Neural cell (in vitro differentiated cells): ENCODE data around the gene SOHLH1. TPM values are rescaled to one million over a fixed set of nuclear protein-coding genes. Genes with fewer than 3 reads are reported as not detected.

ENCODE experiments used
- H2AFZ ChIP-seq: fragments of 200-600, 300-800 bp; sonication (generic), shearing (Covaris generic); 2 replicates; pipeline ENCODE4 v1.6.0; 2014; ENCODE audit warnings: low read depth, mild to moderate bottlenecking, antibody characterized with exemption, low read length, moderate library complexity
- H3F3A ChIP-seq: fragments of 200-600 bp; shearing (Covaris generic); 2 replicates; pipeline ENCODE4 v1.6.1; 2016; ENCODE audit warnings: mild to moderate bottlenecking, moderate library complexity, mixed read lengths, antibody characterized with exemption, low read length; ENCODE audit not compliant: insufficient read depth, poor library complexity, severe bottlenecking
- H3K27ac ChIP-seq: fragments of 200-600, 300-800 bp; sonication (generic), shearing (Covaris generic); 2 replicates; pipeline ENCODE4 v1.5.1; 2014; ENCODE audit warnings: mild to moderate bottlenecking, low read length, moderate library complexity
- H3K27me3 ChIP-seq: fragments of 300-800, 200-600 bp; sonication (generic), shearing (Covaris generic); 2 replicates; pipeline ENCODE4 v1.6.0; 2014; ENCODE audit warnings: mild to moderate bottlenecking, low read depth, low read length, moderate library complexity; ENCODE audit not compliant: insufficient read depth
- H3K36me3 ChIP-seq: fragments of 300-800, 200-600 bp; sonication (generic), shearing (Covaris generic); 2 replicates; pipeline ENCODE4 v1.5.1; 2014; ENCODE audit warnings: mild to moderate bottlenecking, antibody characterized with exemption, low read length, moderate library complexity; ENCODE audit not compliant: insufficient read depth
- H3K4me2 ChIP-seq: fragments of 300-800, 200-600 bp; sonication (generic), shearing (Covaris generic); 2 replicates; pipeline ENCODE4 v1.6.0; 2014; ENCODE audit warnings: mild to moderate bottlenecking, low read length
- H3K4me3 ChIP-seq: fragments of 300-800, 200-600 bp; sonication (generic), shearing (Covaris generic); 2 replicates; pipeline ENCODE4 v1.5.1; 2014; ENCODE audit warnings: mild to moderate bottlenecking, low read length, moderate library complexity
- H3K79me2 ChIP-seq: fragments of 200-600 bp; shearing (Covaris generic); replicated peaks from 2 replicates; pipeline ENCODE4 v1.6.0; 2014; ENCODE audit warnings: mild to moderate bottlenecking, low read length, moderate library complexity; ENCODE audit not compliant: insufficient read depth
- H3K9ac ChIP-seq: fragments of 300-800, 200-600 bp; sonication (generic), shearing (Covaris generic); 2 replicates; pipeline ENCODE4 v1.6.1; 2016; ENCODE audit warnings: mild to moderate bottlenecking, low read length, mixed read lengths
- H3K9me2 ChIP-seq: fragments of 200-600 bp; shearing (Covaris generic); 2 replicates; pipeline ENCODE4 v1.6.1; 2016; ENCODE audit warnings: mild to moderate bottlenecking, low read length, mixed read lengths; ENCODE audit not compliant: insufficient read depth
- H3K9me3 ChIP-seq: fragments of 200-600, 300-800 bp; sonication (generic), shearing (Covaris generic); 2 replicates; pipeline ENCODE4 v1.6.1; 2016; ENCODE audit warnings: mild to moderate bottlenecking, mixed run types, low read length, moderate library complexity, mixed read lengths
- H4K20me1 ChIP-seq: fragments of 200-600 bp; shearing (Covaris generic); 2 replicates; pipeline ENCODE4 v1.6.1; 2016; ENCODE audit warnings: mild to moderate bottlenecking, mixed run types; ENCODE audit not compliant: insufficient read depth
- CTCF ChIP-seq: fragments of 450-650 bp; IDR thresholded peaks from 2 replicates; pipeline ENCODE4 v1.5.1; 2014; ENCODE audit warnings: antibody characterized with exemption, mild to moderate bottlenecking, moderate library complexity; ENCODE audit not compliant: poor library complexity, severe bottlenecking
- EP300 ChIP-seq: fragments of 450-650 bp; conservative IDR thresholded peaks from 2 replicates; pipeline ENCODE4 v1.6.1; 2014; ENCODE audit warnings: antibody characterized with exemption, mild to moderate bottlenecking, moderate library complexity; ENCODE audit not compliant: poor library complexity, severe bottlenecking
- EZH2 ChIP-seq: fragments of 200-600, 300-800 bp; shearing (Covaris generic), sonication (generic); IDR thresholded peaks from 2 replicates; pipeline ENCODE4 v1.6.1; 2014; ENCODE audit warnings: antibody characterized with exemption, low read length, borderline replicate concordance, mild to moderate bottlenecking; ENCODE audit not compliant: insufficient read depth, poor library complexity, severe bottlenecking
- MXI1 ChIP-seq: fragments of 450-650 bp; conservative IDR thresholded peaks from 2 replicates; pipeline ENCODE4 v1.6.1; 2014; ENCODE audit warnings: antibody characterized with exemption, mild to moderate bottlenecking; ENCODE audit not compliant: poor library complexity, severe bottlenecking
- POLR2AphosphoS5 ChIP-seq: IDR thresholded peaks from 2 replicates; pipeline ENCODE4 v1.6.1; 2012
- RAD21 ChIP-seq: fragments of 450-650 bp; conservative IDR thresholded peaks from 2 replicates; pipeline ENCODE4 v1.6.1; 2014; ENCODE audit warnings: antibody characterized with exemption, mild to moderate bottlenecking, moderate library complexity
- REST ChIP-seq: IDR thresholded peaks from 2 replicates; pipeline ENCODE4 v1.6.1; 2012; ENCODE audit warnings: borderline replicate concordance
- SMC3 ChIP-seq: fragments of 450-650 bp; conservative IDR thresholded peaks from 2 replicates; pipeline ENCODE4 v1.6.1; 2014; ENCODE audit warnings: antibody characterized with exemption, mild to moderate bottlenecking, moderate library complexity; ENCODE audit not compliant: poor library complexity
- TAF1 ChIP-seq: IDR thresholded peaks from 2 replicates; pipeline ENCODE4 v1.6.1; 2012; ENCODE audit warnings: low read depth
- polyA plus RNA-seq: library from polyadenylated mRNA; depleted of rRNA; stranded (reverse); fragments of >200 nt; gene quantifications from 2 replicates; pipeline ENCODE4 v1.2.3, GENCODE V29; 2014

The SOHLH1 gene
- polyA plus RNA-seq, 1 donor from 2014 or later: not detected

DNA sequence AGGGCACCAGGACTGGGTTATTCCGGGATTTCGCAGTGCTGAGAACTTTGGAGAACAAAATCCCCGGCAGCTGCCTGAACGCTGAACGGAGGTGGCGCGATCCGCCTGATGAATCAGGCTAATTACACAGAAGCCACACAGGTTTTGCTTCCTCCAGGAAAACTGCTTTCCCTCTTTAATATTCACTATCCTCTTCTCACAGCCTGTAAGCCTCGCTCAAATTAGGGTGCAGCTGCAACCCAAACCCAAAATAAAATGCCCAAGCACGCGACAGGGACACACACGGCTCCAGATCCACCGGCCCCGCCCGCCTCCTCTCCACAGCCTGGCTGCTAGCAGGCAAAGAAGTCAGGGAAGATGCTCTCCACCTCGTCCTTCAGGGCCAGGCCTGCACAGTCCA lies 6.0 kb downstream of the SOHLH1 start:
- Histone ChIP-seq H3K36me3 (no peaks in the 10 kb centered on the region), H3K4me3 (no peak overlapping the region), H3K79me2 (no peaks in the 10 kb centered on the region), H3K9me2 (no peaks in the 10 kb centered on the region), H4K20me1 (no peaks in the 10 kb centered on the region), H3K27me3 (no peaks in the 10 kb centered on the region), H3K4me2 (no peak overlapping the region), H3K27ac (no peak overlapping the region), H2AFZ (no peak overlapping the region), H3K9me3 (no peaks in the 10 kb centered on the region), H3F3A (no peaks in the 10 kb centered on the region), H3K9ac (no peak overlapping the region)
- TF ChIP-seq EZH2 (no peak), RAD21 (no peak), SMC3 (no peak), REST (no peak), POLR2AphosphoS5 (no peak), EP300 (no peak)

DNA sequence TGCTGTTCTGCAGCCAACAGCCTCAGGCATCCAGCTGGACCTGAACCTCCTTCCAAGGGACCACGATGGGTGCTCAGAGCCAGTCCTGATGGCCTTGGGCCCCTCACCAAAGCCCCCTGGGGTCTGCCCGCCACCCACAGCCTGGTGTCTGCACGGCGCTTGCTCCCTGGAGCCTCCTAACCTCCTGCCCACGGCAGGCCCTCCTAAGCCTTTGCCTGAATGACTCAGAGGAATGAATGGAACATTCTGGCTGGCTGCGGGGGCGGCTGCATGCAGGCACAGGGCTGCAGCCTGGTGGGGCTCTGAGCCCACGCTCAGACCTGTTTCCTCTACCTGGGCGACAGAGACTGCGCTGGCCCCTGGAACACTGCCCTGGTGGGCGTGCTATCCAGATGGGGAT lies 6.9 kb downstream of the SOHLH1 start:
- Histone ChIP-seq H3K79me2 (no peaks in the 10 kb centered on the region), H3K9me2 (no peaks in the 10 kb centered on the region), H3K4me2 (no peak overlapping the region), H3K36me3 (no peaks in the 10 kb centered on the region), H4K20me1 (no peaks in the 10 kb centered on the region), H3F3A (no peaks in the 10 kb centered on the region), H3K9me3 (no peaks in the 10 kb centered on the region), H2AFZ (no peak overlapping the region), H3K27ac (no peak overlapping the region), H3K4me3 (no peak overlapping the region), H3K27me3 (no peaks in the 10 kb centered on the region), H3K9ac (no peak overlapping the region)
- TF ChIP-seq TAF1: no peak
- no peak for TF ChIP-seq EZH2
- TF ChIP-seq POLR2AphosphoS5: no peak
- TF ChIP-seq RAD21: no peak
- TF ChIP-seq REST: no peak
- no peak for TF ChIP-seq EP300
- no peak for TF ChIP-seq CTCF
- TF ChIP-seq MXI1: no peak
- TF ChIP-seq SMC3: no peak
